Endothelial cell of umbilical vein (primary cell): Measurements from ENCODE around the gene TRABD. TPM values are rescaled to one million over a fixed set of nuclear protein-coding genes. Genes with fewer than 3 reads are reported as not detected.

Experiments
- BruUV-seq: library from RNA; stranded (reverse); fragments of 400-500 nt; replicated peaks from 2 replicates; lab custom pipeline; 2021; lab: Mats Ljungman, UMichigan
- CTCF ChIA-PET: fragments of 300-600, 350-600 bp; sonication (Branson Sonifier 250); formaldehyde crosslinking; loops from one replicate; lab custom pipeline; 2021; ENCODE audit warnings: antibody characterized with exemption, inconsistent platforms; lab: Charles Lee
- POLR2A ChIA-PET: fragments of 300-600, 350-600 bp; sonication (Branson Sonifier 250); formaldehyde crosslinking; loops from one replicate; lab custom pipeline; 2021; ENCODE audit warnings: antibody characterized with exemption, inconsistent platforms; lab: Charles Lee
- DNase-seq: peaks from one replicate; pipeline ENCODE4 v3.0.0-alpha.2; 2011; ENCODE audit warnings: low read depth, low spot score
- FAIRE-seq: peaks from 2 replicates; lab custom pipeline; 2011; peaks lifted over from hg19 to GRCh38; lab: Jason Lieb, UNC
- H2AFZ ChIP-seq: 2 replicates; pipeline ENCODE4 v1.6.0; 2012; ENCODE audit warnings: low read depth, low read length, control low read depth, inconsistent platforms
- H3K27ac ChIP-seq: 2 replicates; pipeline ENCODE4 v1.5.1; 2011; ENCODE audit warnings: low read depth, mild to moderate bottlenecking, control low read depth, low read length, moderate library complexity; ENCODE audit not compliant: insufficient read depth
- H3K27me3 ChIP-seq, 2 experiments: 2 replicates each; pipeline versions ENCODE4 v1.6.0 to v1.6.1; 2011; ENCODE audit warnings: low read length in 2 of 2, mixed read lengths in 1 of 2; ENCODE audit not compliant: control insufficient read depth in 2 of 2, insufficient read depth in 2 of 2
- H3K36me3 ChIP-seq, 2 experiments: 2 replicates in 1 of 2; 3 replicates in 1 of 2; pipeline ENCODE4 v1.5.1; 2011; ENCODE audit warnings: low read length in 2 of 2, mild to moderate bottlenecking in 1 of 2, moderate library complexity in 1 of 2; ENCODE audit not compliant: control insufficient read depth in 2 of 2, insufficient read depth in 2 of 2; ENCODE audit errors: extremely low read depth in 1 of 2
- H3K4me1 ChIP-seq: 3 replicates; pipeline ENCODE4 v1.5.1; 2011; ENCODE audit warnings: mild to moderate bottlenecking, low read length; ENCODE audit not compliant: control insufficient read depth, insufficient read depth; ENCODE audit errors: extremely low read depth
- H3K4me2 ChIP-seq: 2 replicates; pipeline ENCODE4 v1.6.1; 2011; ENCODE audit warnings: low read length, control low read depth, mixed read lengths; ENCODE audit not compliant: insufficient read depth
- H3K4me3 ChIP-seq, 3 experiments: fragments of 200-600 bp in 1 of 3; sonication (generic), shearing (Covaris generic) in 1 of 3; replicated peaks in 1 of 3; 2 replicates each; pipeline ENCODE4 v1.5.1; 2011 to 2016; ENCODE audit warnings: control low read depth in 3 of 3, low read length in 3 of 3, mild to moderate bottlenecking in 2 of 3, inconsistent platforms in 1 of 3, low read depth in 1 of 3, moderate library complexity in 1 of 3; ENCODE audit not compliant: insufficient read depth in 1 of 3
- H3K79me2 ChIP-seq: 2 replicates; pipeline ENCODE4 v1.6.0; 2012; ENCODE audit warnings: low read length, inconsistent platforms; ENCODE audit not compliant: control insufficient read depth, insufficient read depth
- H3K9ac ChIP-seq: replicated peaks from 2 replicates; pipeline ENCODE3; 2011; ENCODE audit warnings: low read length, control low read depth; ENCODE audit not compliant: insufficient read depth; ENCODE audit errors: extremely low read depth
- H3K9me1 ChIP-seq: replicated peaks from 3 replicates; pipeline ENCODE4 v1.6.0; 2011; ENCODE audit warnings: mild to moderate bottlenecking, low read length; ENCODE audit not compliant: control insufficient read depth, insufficient read depth; ENCODE audit errors: extremely low read depth
- H3K9me3 ChIP-seq: replicated peaks from 2 replicates; pipeline ENCODE4 v1.5.1; 2012; ENCODE audit warnings: low read length, inconsistent platforms; ENCODE audit not compliant: control insufficient read depth, insufficient read depth
- H4K20me1 ChIP-seq: replicated peaks from 2 replicates; pipeline ENCODE3; 2011; ENCODE audit warnings: mild to moderate bottlenecking, low read length; ENCODE audit not compliant: control insufficient read depth, insufficient read depth; ENCODE audit errors: extremely low read depth
- CTCF ChIP-seq, 2 donors: IDR thresholded peaks; 1 replicate in 1 of 2; 2 replicates in 1 of 2; pipeline ENCODE4 v1.5.1; 2011; ENCODE audit warnings: low read length in 2 of 2, mild to moderate bottlenecking in 2 of 2, moderate library complexity in 2 of 2, control low read depth in 1 of 2, inconsistent platforms in 1 of 2, low read depth in 1 of 2; ENCODE audit not compliant: insufficient read depth in 1 of 2; ENCODE audit errors: extremely low read depth in 1 of 2
- EZH2 ChIP-seq: IDR thresholded peaks from 2 replicates; pipeline ENCODE4 v1.6.1; 2012; ENCODE audit warnings: borderline replicate concordance, low read depth, mild to moderate bottlenecking, moderate library complexity, low read length, inconsistent platforms; ENCODE audit not compliant: severe bottlenecking
- FOS ChIP-seq: IDR thresholded peaks from 2 replicates; pipeline ENCODE4 v1.6.1; 2011; ENCODE audit warnings: mild to moderate bottlenecking, low read length, moderate library complexity, borderline replicate concordance; ENCODE audit not compliant: insufficient read depth
- GATA2 ChIP-seq: IDR thresholded peaks from 2 replicates; pipeline ENCODE4 v1.7.0; 2011; ENCODE audit warnings: low read depth, mild to moderate bottlenecking, moderate library complexity, mixed read lengths, low read length; ENCODE audit not compliant: insufficient read length, insufficient read depth
- JUN ChIP-seq: IDR thresholded peaks from 2 replicates; pipeline ENCODE4 v1.6.1; 2011; ENCODE audit warnings: borderline replicate concordance, low read depth; ENCODE audit not compliant: insufficient read length, insufficient read depth
- MAX ChIP-seq: IDR thresholded peaks from 2 replicates; pipeline ENCODE4 v1.6.1; 2011; ENCODE audit not compliant: insufficient read depth, insufficient read length
- MYC ChIP-seq: IDR thresholded peaks from one replicate; pipeline ENCODE4 v1.6.1; 2011; ENCODE audit warnings: mild to moderate bottlenecking, low read depth, low read length
- POLR2A ChIP-seq: IDR thresholded peaks from 2 replicates; pipeline ENCODE4 v1.6.1; 2012; ENCODE audit warnings: low read depth, mild to moderate bottlenecking, control low read depth, low read length
- POLR2AphosphoS5 ChIP-seq: IDR thresholded peaks from 2 replicates; pipeline ENCODE4 v1.6.1; 2012; ENCODE audit warnings: low read depth, mild to moderate bottlenecking, control low read depth, low read length, moderate library complexity; ENCODE audit not compliant: insufficient read depth
- dilution Hi-C: fragments of 300-500 bp; cut with MboI; formaldehyde crosslinking; loops from one replicate; pipeline ENCODE4 v1.15.0; 2019; ENCODE audit warnings: low sequenced_read_pairs; ENCODE audit not compliant: extremely low pct_ligation_motif_present
- intact Hi-C: fragments of 100-400 bp; cut with micrococcal nuclease; formaldehyde crosslinking; loops from one replicate; pipeline ENCODE4 v1.10.0; 2022
- polyA plus RNA-seq, 4 experiments: library from polyadenylated mRNA; depleted of rRNA in 3 of 4; stranded (reverse) in 3 of 4; unstranded in 1 of 4; fragments of >200 nt; gene quantifications; 2 replicates each; pipeline versions ENCODE4 v1.2.1 to v1.2.3, GENCODE V29; 2011 to 2012; ENCODE audit warnings: missing spikeins in 1 of 4
- total RNA-seq: library from RNA; stranded (reverse); gene quantifications from 2 replicates; pipeline ENCODE4 v1.2.3, GENCODE V29; 2021

TRABD gene
- total and polyA plus RNA-seq, 2 donors (not counting 3 experiments of a cell fraction or from before 2014, with no cell fraction given), result 46.8 to 48.4 TPM

- Histone ChIP-seq H3K36me3 (no peaks in the 10 kb centered on the region), H3K27me3 (no peaks in the 10 kb centered on the region), H3K9ac (no peak overlapping the region), H4K20me1 (no peaks in the 10 kb centered on the region), H3K79me2 (no peaks in the 10 kb centered on the region), H3K9me1 (no peaks in the 10 kb centered on the region), H2AFZ (no peak overlapping the region), H3K4me1 (peaks cover 4% of the 10 kb centered on the region), H3K9me3 (no peaks in the 10 kb centered on the region), H3K4me2 (no peak overlapping the region), H3K4me3 (no peak overlapping the region), H3K27ac (no peak overlapping the region)
- BruUV-seq, result no TSS peak
- no peak for FAIRE-seq
- intact Hi-C loops, result no loop called here
- ChIA-PET CTCF (no interaction called here), POLR2A (no interaction called here)
- no peak for DNase-seq
- TF ChIP-seq POLR2AphosphoS5 (no peak), MAX (no peak), FOS (no peak), JUN (no peak), EZH2 (no peak), GATA2 (no peak), MYC (no peak), POLR2A (no peak), CTCF (IDR thresholded peaks at IDR 0.05; ENCODE audit: extremely low read depth in 1 of 2, insufficient read depth in 1 of 2, low read depth in 1 of 2, low read length in 2 of 2) (no peak)
- dilution Hi-C loops, result no loop called here
These were observed 11.7 kb upstream of the TRABD start for GRCh38 chr22:50173983-50174355.
